ENCODE data around the gene PBX1. TPM values are rescaled to one million over a fixed set of nuclear protein-coding genes. Genes with fewer than 3 reads are reported as not detected.

Gene PBX1
- total RNA-seq, 1 donor from 2014 or later = 9.5 TPM

GRCh38 chr1:164689672-164690511 lies 130.9 kb downstream of the PBX1 start:
- ATAC-seq (no peak), DNase-seq (ENCODE audit: low spot score) (no peak)

DNA sequence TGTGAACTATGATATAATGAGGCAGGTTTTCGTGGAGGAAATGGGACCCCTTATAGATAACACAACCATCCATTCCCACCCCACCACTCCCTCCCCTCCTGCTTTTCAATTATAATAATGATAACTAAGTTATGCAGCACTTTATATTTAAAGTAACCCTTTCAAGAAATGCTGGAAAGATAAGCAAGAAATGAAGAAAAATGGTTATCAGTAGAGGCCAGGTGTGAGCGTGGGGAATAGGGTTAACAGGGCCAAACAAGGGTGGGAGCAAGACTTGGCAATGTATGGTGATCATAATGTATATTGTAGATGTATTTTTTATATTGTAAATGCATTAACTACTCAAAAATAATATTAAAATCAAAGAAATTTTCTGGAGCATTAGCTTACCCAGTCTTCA lies 133.4 kb downstream of the PBX1 start:
- ATAC-seq (no peak), DNase-seq (ENCODE audit: low spot score) (no peak)

DNA sequence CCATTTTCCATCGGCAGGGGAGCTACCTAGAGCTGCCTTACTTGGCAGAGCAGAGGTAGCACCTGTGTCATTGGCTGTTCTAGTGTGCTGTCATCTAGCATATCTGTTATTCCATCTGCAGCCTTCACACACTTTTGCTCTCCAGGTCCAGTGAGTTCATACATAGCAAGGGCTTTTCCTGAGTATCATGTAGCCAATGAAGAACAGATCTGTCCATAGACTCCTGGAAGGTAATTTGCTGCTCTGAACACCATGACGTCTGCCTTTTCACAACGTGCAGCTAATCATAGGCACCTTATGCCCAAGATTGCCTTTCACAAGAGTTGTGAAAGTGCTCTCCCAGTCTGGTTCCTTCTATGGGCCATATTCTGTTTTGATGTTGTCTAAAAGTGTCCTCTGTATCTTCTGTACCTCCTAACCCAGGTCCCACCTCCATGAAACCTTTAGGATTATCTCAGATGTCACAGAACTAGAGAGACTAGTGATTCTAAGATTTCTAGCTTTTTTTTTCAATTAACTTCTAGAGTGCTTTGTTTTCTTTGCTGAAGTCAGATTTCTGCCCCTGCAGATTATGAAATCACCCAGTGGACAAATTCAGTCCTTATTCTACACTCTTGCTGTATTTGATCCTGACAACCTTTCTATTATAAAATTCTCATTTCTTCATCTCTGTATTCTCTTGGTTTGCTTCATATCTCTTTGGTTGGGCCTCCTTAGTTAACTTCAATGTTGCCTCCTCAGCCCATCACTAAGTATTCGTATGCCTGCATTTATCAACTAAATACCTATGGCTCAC lies 134.8 kb downstream of the PBX1 start:
- DNase-seq (ENCODE audit: low spot score) = no peak
- peak; percentile 56 for ATAC-seq

- DNase-seq (ENCODE audit: low spot score) (no peak), ATAC-seq (peak; percentile 69)
These were observed 135.5 kb downstream of the PBX1 start for GRCh38 chr1:164694505-164694904.

- ATAC-seq = no peak
- DNase-seq (ENCODE audit: low spot score) = no peak
These were observed 137.1 kb downstream of the PBX1 start for GRCh38 chr1:164695956-164696665.

- ATAC-seq = no peak
- no peak for DNase-seq (ENCODE audit: low spot score)
These were observed 141.0 kb downstream of the PBX1 start for GRCh38 chr1:164699815-164700491.

GRCh38 chr1:164700683-164701082 lies 141.7 kb downstream of the PBX1 start:
- ATAC-seq (no peak), DNase-seq (ENCODE audit: low spot score) (no peak)

DNA sequence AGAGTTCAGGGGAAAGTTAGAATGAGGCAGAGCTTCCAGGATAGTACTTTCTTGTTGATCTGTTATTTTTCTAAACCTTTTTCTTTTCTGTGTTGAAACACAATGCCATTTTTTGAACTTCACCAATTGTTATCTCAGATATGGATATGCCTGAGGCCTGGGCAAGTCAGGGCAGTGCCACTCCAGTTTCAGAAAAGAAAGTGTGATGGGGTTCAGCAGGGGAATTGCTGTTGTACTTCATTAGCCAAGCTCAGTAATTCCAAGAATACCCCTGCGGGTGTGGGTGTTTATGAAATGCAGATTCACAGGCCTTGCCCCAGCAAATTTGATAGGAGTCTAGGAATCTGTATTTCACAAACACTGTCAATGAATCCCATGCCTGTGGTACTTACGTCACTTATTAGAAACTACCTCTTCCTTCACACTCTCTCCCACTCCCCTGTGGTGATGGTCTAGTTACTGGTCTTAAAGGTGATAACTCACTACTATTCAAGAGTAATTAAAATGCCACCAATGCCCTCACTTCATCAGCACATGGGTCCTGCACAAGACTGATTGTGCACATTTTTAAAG lies 142.3 kb downstream of the PBX1 start:
- ATAC-seq (no peak), DNase-seq (ENCODE audit: low spot score) (no peak)

DNA sequence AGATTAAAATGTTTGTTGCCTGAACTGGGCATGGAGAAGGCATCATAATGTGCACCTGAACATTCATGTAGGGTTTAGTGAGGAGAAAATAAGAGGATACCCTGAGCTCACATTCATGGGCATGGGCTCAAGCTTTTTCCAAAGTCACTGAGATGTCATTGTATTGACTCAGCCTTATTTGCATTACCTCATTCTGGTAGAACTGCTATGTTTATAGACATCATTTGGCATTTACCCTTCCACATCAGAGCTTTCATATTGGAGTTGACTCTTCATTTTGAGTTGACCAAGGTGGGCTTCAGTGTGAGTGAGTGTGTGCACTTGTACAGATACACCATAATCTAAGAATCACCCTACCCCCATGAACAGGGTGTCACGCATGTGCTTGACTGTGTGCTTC lies 143.2 kb downstream of the PBX1 start:
- DNase-seq (ENCODE audit: low spot score) (no peak), ATAC-seq (no peak)

DNA sequence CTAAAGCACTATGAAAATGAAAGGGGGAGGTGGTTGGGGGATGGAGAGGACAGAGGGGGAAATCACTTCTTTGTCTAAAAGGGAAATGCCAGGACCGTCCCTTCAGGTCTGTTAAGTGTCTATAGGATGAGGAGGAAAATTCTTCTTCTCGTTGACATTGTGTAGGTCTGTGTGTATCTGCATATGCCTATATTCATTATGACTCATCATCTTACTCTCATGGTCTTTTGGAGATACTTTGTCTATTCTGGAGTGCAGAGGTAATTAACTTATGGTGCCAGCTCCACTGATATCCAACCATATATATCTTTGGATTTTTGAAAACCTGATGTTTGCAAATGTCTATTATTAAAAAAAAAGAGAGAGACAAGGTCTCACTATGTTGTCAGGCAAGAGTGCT lies 143.7 kb downstream of the PBX1 start:
- ATAC-seq (no peak), DNase-seq (ENCODE audit: low spot score) (no peak)

DNA sequence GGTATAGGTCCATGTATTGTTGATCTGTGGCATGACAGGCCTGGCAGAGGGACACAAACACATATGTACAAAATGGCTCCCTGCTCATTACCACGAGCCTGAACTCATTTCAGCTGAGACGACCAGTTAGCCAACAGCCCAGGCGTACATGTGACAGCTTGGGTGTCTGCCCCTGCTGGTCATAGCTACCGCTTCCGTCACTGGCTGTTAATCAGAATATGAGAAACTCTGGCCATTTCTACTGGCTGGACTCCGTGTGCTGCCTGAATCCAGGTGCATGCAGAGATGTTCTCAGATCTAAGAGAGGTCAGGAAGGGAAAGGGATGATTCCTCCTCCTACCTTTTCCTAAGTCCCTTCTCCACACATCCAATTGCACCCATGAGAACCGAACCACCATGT lies 144.5 kb downstream of the PBX1 start:
- no peak for DNase-seq (ENCODE audit: low spot score)
- no peak for ATAC-seq

DNA sequence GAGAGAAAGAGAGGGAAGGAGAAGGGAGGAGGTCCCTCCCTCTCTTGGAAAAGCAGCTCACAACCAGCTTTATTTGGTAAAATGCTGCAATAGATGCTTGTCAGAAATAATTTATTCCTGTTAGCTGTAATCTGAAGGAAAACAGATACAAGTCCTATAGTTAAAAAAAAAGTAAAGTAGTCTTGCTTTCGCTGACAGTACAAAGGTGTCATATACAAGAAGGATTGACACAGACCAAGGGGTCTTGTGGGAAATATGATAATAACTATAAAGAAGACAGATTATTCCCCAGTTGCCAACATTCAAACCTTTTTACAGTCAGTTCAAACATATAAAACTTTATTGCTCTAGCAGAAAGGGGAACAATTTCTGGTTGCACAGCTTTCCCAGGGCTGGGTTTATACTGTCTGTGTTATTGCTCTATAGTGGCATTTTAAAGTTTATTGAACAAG lies 145.0 kb downstream of the PBX1 start:
- DNase-seq (ENCODE audit: low spot score) (no peak), ATAC-seq (no peak)

DNA sequence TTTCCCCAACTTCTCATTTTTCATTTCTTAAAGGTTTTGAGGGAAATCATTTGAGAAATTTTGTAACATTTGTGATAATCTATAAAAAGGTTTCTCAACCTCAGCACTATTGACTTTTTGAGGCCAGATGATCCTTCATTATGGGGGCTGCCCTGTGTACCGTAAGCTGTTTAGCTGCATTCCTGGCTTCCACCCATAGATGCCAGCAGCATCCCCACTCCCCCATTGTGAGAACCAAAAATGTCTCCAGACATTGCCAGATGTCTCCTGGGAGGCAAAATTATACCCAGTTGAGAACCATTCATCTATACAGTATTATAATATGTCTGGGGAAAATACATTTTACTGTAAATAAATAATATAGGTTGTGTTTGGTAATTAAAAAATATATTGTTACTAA lies 146.0 kb downstream of the PBX1 start:
- DNase-seq (ENCODE audit: low spot score) (no peak), ATAC-seq (no peak)

GRCh38 chr1:164706606-164706987 lies 147.6 kb downstream of the PBX1 start:
- ATAC-seq (no peak), DNase-seq (ENCODE audit: low spot score) (no peak)

- no peak for ATAC-seq
- DNase-seq (ENCODE audit: low spot score) = no peak
These were observed 148.9 kb downstream of the PBX1 start for GRCh38 chr1:164707868-164708331.

- DNase-seq (ENCODE audit: low spot score) (no peak), ATAC-seq (no peak)
These were observed 149.6 kb downstream of the PBX1 start for GRCh38 chr1:164708596-164708995.

DNA sequence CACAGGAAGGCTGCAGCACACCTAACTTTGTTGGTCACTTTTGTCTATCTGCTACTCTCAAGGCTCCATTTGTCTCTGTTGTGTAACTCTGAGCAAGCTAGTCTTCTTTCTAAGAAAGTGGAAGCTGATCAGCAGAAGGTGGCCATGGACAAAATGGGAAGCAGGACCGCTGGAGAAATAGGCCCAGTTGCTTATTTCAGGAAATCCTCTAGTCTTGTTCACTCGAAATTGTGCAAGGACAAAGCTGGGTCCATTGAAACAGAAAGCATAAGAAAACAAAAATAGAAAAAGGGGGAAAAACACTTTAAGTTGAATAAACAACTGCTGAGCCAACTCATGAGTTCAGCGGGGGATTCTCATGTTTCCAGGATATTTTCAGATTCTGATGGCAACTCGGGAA lies 150.1 kb downstream of the PBX1 start:
- no peak for ATAC-seq
- DNase-seq (ENCODE audit: low spot score) = no peak

DNA sequence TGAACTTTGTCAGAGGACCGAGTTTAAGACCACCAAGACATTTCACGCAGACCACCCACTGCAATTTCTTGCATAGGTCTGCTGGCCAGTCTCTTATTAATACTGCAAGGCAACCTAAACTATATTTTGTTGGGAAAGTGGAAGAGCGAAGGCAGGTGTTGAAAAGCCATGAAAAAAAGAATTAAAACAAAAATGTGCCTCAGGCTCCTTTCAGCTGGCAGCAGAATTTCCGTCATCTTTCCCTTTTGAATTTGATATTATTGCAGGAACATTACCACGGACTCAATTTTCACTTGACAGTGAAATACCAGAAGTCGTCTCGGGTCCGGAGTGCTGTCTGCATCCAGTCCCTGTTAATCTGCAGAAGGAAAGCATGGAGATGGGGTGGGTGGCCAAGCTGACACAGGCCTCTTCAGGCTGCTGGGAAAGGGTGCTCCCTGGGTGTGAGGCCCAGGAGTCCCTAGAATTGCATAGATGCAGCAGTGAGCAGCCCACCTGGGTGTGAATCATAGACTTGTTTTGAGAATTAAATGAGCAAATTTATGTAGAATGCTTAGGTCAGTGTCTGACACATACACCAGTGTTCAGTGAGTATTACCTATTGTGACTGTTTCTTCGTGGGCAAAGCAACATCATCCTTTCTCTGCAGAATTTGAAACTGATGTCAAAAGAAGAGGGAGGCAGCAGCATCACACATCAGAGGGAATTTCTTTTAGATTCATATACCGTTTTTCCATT lies 150.7 kb downstream of the PBX1 start:
- ATAC-seq (no peak), DNase-seq (ENCODE audit: low spot score) (no peak)

GRCh38 chr1:164712131-164713036 lies 153.4 kb downstream of the PBX1 start:
- DNase-seq (ENCODE audit: low spot score) (peak; percentile 57), ATAC-seq (peak; percentile 91)

All from left lobe of liver (tissue), 2 donors.